ENCODE measurements around the gene SOBP.

The SOBP gene

GRCh38 chr6:107585815-107586435 lies 96.0 kb downstream of the SOBP start:
- DNase-seq (ENCODE audit: low read depth in 3 of 3), result no peak

- no peak for DNase-seq (ENCODE audit: low read depth in 3 of 3)
These were observed 97.5 kb downstream of the SOBP start for GRCh38 chr6:107587451-107587850.

- DNase-seq (ENCODE audit: low read depth in 3 of 3), result no peak
These were observed 99.3 kb downstream of the SOBP start for GRCh38 chr6:107589199-107589598.

- DNase-seq (ENCODE audit: low read depth in 3 of 3), result no peak
These were observed 100.0 kb downstream of the SOBP start for GRCh38 chr6:107589934-107590333.

- DNase-seq (ENCODE audit: low read depth in 3 of 3), result no peak
These were observed 100.5 kb downstream of the SOBP start for GRCh38 chr6:107590378-107590777.

GRCh38 chr6:107591346-107591745 lies 101.4 kb downstream of the SOBP start:
- no peak for DNase-seq (ENCODE audit: low read depth in 3 of 3)

GRCh38 chr6:107592806-107593205 lies 102.9 kb downstream of the SOBP start:
- no peak for DNase-seq (ENCODE audit: low read depth in 3 of 3)

- no peak for DNase-seq (ENCODE audit: low read depth in 3 of 3)
These were observed 104.8 kb downstream of the SOBP start for GRCh38 chr6:107594736-107595135.

- DNase-seq (ENCODE audit: low read depth in 3 of 3), result no peak
These were observed 108.2 kb downstream of the SOBP start for GRCh38 chr6:107598091-107598490.

GRCh38 chr6:107599043-107599442 lies 109.1 kb downstream of the SOBP start:
- no peak for DNase-seq (ENCODE audit: low read depth in 3 of 3)

- no peak for DNase-seq (ENCODE audit: low read depth in 3 of 3)
These were observed 110.2 kb downstream of the SOBP start for GRCh38 chr6:107600121-107600520.

- no peak for DNase-seq (ENCODE audit: low read depth in 3 of 3)
These were observed 111.0 kb downstream of the SOBP start for GRCh38 chr6:107600936-107601335.

- no peak for DNase-seq (ENCODE audit: low read depth in 3 of 3)
These were observed 111.5 kb downstream of the SOBP start for GRCh38 chr6:107601406-107601805.

- no peak for DNase-seq (ENCODE audit: low read depth in 3 of 3)
These were observed 112.5 kb downstream of the SOBP start for GRCh38 chr6:107602321-107603005.

- no peak for DNase-seq (ENCODE audit: low read depth in 3 of 3)
These were observed 113.1 kb downstream of the SOBP start for GRCh38 chr6:107603006-107603370.

- DNase-seq (ENCODE audit: low read depth in 3 of 3), result no peak
These were observed 114.6 kb downstream of the SOBP start for GRCh38 chr6:107604549-107604948.

- no peak for DNase-seq (ENCODE audit: low read depth in 3 of 3)
These were observed 116.5 kb downstream of the SOBP start for GRCh38 chr6:107606407-107606806.

GRCh38 chr6:107607116-107607515 lies 117.2 kb downstream of the SOBP start:
- DNase-seq (ENCODE audit: low read depth in 3 of 3), result no peak

GRCh38 chr6:107611094-107611810 lies 121.3 kb downstream of the SOBP start:
- no peak for DNase-seq (ENCODE audit: low read depth in 3 of 3)

GRCh38 chr6:107612762-107613415 lies 123.0 kb downstream of the SOBP start:
- DNase-seq (ENCODE audit: low read depth in 3 of 3), result no peak

GRCh38 chr6:107613651-107614379 lies 123.9 kb downstream of the SOBP start:
- no peak for DNase-seq (ENCODE audit: low read depth in 3 of 3)

GRCh38 chr6:107614828-107615227 lies 124.9 kb downstream of the SOBP start:
- no peak for DNase-seq (ENCODE audit: low read depth in 3 of 3)

All from stimulated activated CD4-positive, alpha-beta T cell treated with anti-CD3 and anti-CD28 coated beads, TNF-alpha, amount 100 ng/mL, for 4 hours (primary cell).